ENCODE data around the gene PPP2R5C. TPM values are rescaled to one million over a fixed set of nuclear protein-coding genes. Genes with fewer than 3 reads are reported as not detected.
A peak's percentile ranks its signal among the peaks of the same experiment; 100 is the strongest.

PPP2R5C gene
- total RNA-seq, 1 donor from 2014 or later: 134 TPM

- Mint-ChIP-seq H3K27ac (ENCODE audit: unreplicated experiment) (no peak overlapping the region), H3K9me3 (no peaks in the 10 kb centered on the region), H3K36me3 (ENCODE audit: low read depth) (peaks cover 8% of the 10 kb centered on the region), H3K27me3 (ENCODE audit: low read depth) (peaks cover 32% of the 10 kb centered on the region), H3K4me3 (no peak overlapping the region), H3K4me1 (peaks cover 38% of the 10 kb centered on the region)
- DNase-seq (ENCODE audit: low read depth, low spot score): no peak
- no peak for TF ChIP-seq CTCF (conservative IDR thresholded peaks at IDR 0.05)
These were observed 14.8 kb downstream of the PPP2R5C start for GRCh38 chr14:101776344-101776743.

GRCh38 chr14:101780390-101780789 is 18.9 kb downstream of the PPP2R5C start:
- Mint-ChIP-seq H3K9me3 (no peaks in the 10 kb centered on the region), H3K4me3 (peak overlapping the region; percentile 21), H3K27me3 (ENCODE audit: low read depth) (peaks cover 51% of the 10 kb centered on the region), H3K36me3 (ENCODE audit: low read depth) (peaks cover 8% of the 10 kb centered on the region), H3K27ac (ENCODE audit: unreplicated experiment) (no peak overlapping the region), H3K4me1 (peaks cover 12% of the 10 kb centered on the region)
- no peak for TF ChIP-seq CTCF (conservative IDR thresholded peaks at IDR 0.05)
- DNase-seq (ENCODE audit: low read depth, low spot score): no peak

- peak overlapping the region; percentile 21 for H3K4me3 Mint-ChIP-seq
- peaks cover 12% of the 10 kb centered on the region for H3K4me1 Mint-ChIP-seq
- H3K27me3 Mint-ChIP-seq (ENCODE audit: low read depth): peaks cover 53% of the 10 kb centered on the region
- no peak for TF ChIP-seq CTCF (conservative IDR thresholded peaks at IDR 0.05)
- no peaks in the 10 kb centered on the region for H3K9me3 Mint-ChIP-seq
- no peak for DNase-seq (ENCODE audit: low read depth, low spot score)
- peaks cover 8% of the 10 kb centered on the region for H3K36me3 Mint-ChIP-seq (ENCODE audit: low read depth)
- no peak overlapping the region for H3K27ac Mint-ChIP-seq (ENCODE audit: unreplicated experiment)
These were observed 19.4 kb downstream of the PPP2R5C start for GRCh38 chr14:101780887-101781239.

GRCh38 chr14:101781240-101782061 is 19.9 kb downstream of the PPP2R5C start:
- Mint-ChIP-seq H3K27ac (ENCODE audit: unreplicated experiment) (no peak overlapping the region), H3K9me3 (no peaks in the 10 kb centered on the region), H3K4me3 (peak overlapping the region; percentile 21), H3K36me3 (ENCODE audit: low read depth) (peaks cover 8% of the 10 kb centered on the region), H3K4me1 (peaks cover 12% of the 10 kb centered on the region), H3K27me3 (ENCODE audit: low read depth) (peaks cover 53% of the 10 kb centered on the region)
- TF ChIP-seq CTCF (conservative IDR thresholded peaks at IDR 0.05): no peak
- no peak for DNase-seq (ENCODE audit: low read depth, low spot score)

GRCh38 chr14:101783260-101784016 is 21.9 kb downstream of the PPP2R5C start:
- Mint-ChIP-seq H3K27ac (ENCODE audit: unreplicated experiment) (no peak overlapping the region), H3K27me3 (ENCODE audit: low read depth) (peaks cover 50% of the 10 kb centered on the region), H3K9me3 (no peaks in the 10 kb centered on the region), H3K36me3 (ENCODE audit: low read depth) (peaks cover 6% of the 10 kb centered on the region), H3K4me1 (peaks cover 12% of the 10 kb centered on the region), H3K4me3 (no peak overlapping the region)
- no peak for TF ChIP-seq CTCF (conservative IDR thresholded peaks at IDR 0.05)
- DNase-seq (ENCODE audit: low read depth, low spot score): no peak

Data from neural crest cell (in vitro differentiated cells).